Activated naive CD8-positive, alpha-beta T cell treated with anti-CD3 and anti-CD28 coated beads for 36 hours (primary cell): ENCODE data around the gene AURKAIP1. TPM values are rescaled to one million over a fixed set of nuclear protein-coding genes. Genes with fewer than 3 reads are reported as not detected.

ENCODE experiments used
- DNase-seq: peaks from one replicate; pipeline ENCODE4 v3.0.0; 2021
- H3K27ac Mint-ChIP-seq: one replicate; pipeline ENCODE4 v1.8.0; 2022; ENCODE audit warnings: mild to moderate bottlenecking, moderate library complexity, mixed read lengths
- H3K27me3 Mint-ChIP-seq: one replicate; pipeline ENCODE4 v1.8.0; 2022; ENCODE audit warnings: mild to moderate bottlenecking, mixed read lengths
- H3K36me3 Mint-ChIP-seq: one replicate; pipeline ENCODE4 v1.8.0; 2021; ENCODE audit warnings: mild to moderate bottlenecking, mixed read lengths
- H3K4me1 Mint-ChIP-seq: one replicate; pipeline ENCODE4 v1.8.0; 2021; ENCODE audit warnings: mixed read lengths
- H3K4me3 Mint-ChIP-seq: one replicate; pipeline ENCODE4 v1.8.0; 2022; ENCODE audit warnings: mild to moderate bottlenecking, moderate library complexity, mixed read lengths
- H3K9me3 Mint-ChIP-seq: one replicate; pipeline ENCODE4 v1.8.0; 2022; ENCODE audit warnings: mixed read lengths
- total RNA-seq, 2 experiments: library from RNA; stranded (reverse); gene quantifications; one replicate each; pipeline ENCODE4 v1.2.3, GENCODE V29; 2021

The AURKAIP1 gene
- total RNA-seq, 2 experiments from 2014 or later, result 143 to 144 TPM

GRCh38 chr1:1352786-1353388, 22.1 kb downstream of the AURKAIP1 start:
- Mint-ChIP-seq H3K36me3 (no peaks in the 10 kb centered on the region), H3K4me3 (no peak overlapping the region), H3K27me3 (peaks cover 19% of the 10 kb centered on the region)

GRCh38 chr1:1351511-1352427, 23.2 kb downstream of the AURKAIP1 start:
- H3K27me3 Mint-ChIP-seq, result peaks cover 19% of the 10 kb centered on the region
- no peak for DNase-seq
- H3K27ac Mint-ChIP-seq, result no peak overlapping the region
- H3K36me3 Mint-ChIP-seq, result no peaks in the 10 kb centered on the region
- peak overlapping the region; percentile 52 for H3K4me3 Mint-ChIP-seq
- H3K4me1 Mint-ChIP-seq, result peaks cover 5% of the 10 kb centered on the region
- H3K9me3 Mint-ChIP-seq, result no peaks in the 10 kb centered on the region

More at GRCh38 chr1:1352786-1353388, 22.1 kb downstream of the AURKAIP1 start:
- H3K27ac Mint-ChIP-seq, result no peak overlapping the region
- H3K9me3 Mint-ChIP-seq, result no peaks in the 10 kb centered on the region
- peaks cover 2% of the 10 kb centered on the region for H3K4me1 Mint-ChIP-seq
- DNase-seq, result no peak

GRCh38 chr1:1349256-1350012, 25.6 kb downstream of the AURKAIP1 start, which contains the start of gene DVL1:
DVL1 (minus strand) TSS chr1:1349418; CDS start chr1:1349065, 353 bp downstream.
- Mint-ChIP-seq H3K4me3 (peak within 1 kb of the TSS; percentile 80), H3K36me3 (no peaks in the 10 kb centered on the region), H3K9me3 (no peaks in the 10 kb centered on the region), H3K27me3 (peaks cover 19% of the 10 kb centered on the region), H3K4me1 (peaks cover 5% of the 10 kb centered on the region), H3K27ac (no peak within 1 kb of the TSS)
- DNase-seq, result peak; percentile 78

GRCh38 chr1:1348420-1349255, 26.4 kb downstream of the AURKAIP1 start:
- peak overlapping the region; percentile 80 for H3K4me3 Mint-ChIP-seq
- no peaks in the 10 kb centered on the region for H3K9me3 Mint-ChIP-seq
- no peaks in the 10 kb centered on the region for H3K36me3 Mint-ChIP-seq
- H3K27ac Mint-ChIP-seq, result no peak overlapping the region
- no peak for DNase-seq
- H3K4me1 Mint-ChIP-seq, result peaks cover 5% of the 10 kb centered on the region
- H3K27me3 Mint-ChIP-seq, result peaks cover 13% of the 10 kb centered on the region

- DNase-seq, result no peak
- peaks cover 5% of the 10 kb centered on the region for H3K4me1 Mint-ChIP-seq
- H3K27ac Mint-ChIP-seq, result no peak overlapping the region
- H3K27me3 Mint-ChIP-seq, result peaks cover 5% of the 10 kb centered on the region
- no peaks in the 10 kb centered on the region for H3K36me3 Mint-ChIP-seq
- H3K9me3 Mint-ChIP-seq, result no peaks in the 10 kb centered on the region
- H3K4me3 Mint-ChIP-seq, result peak overlapping the region; percentile 80
These were observed 27.2 kb downstream of the AURKAIP1 start for GRCh38 chr1:1347663-1348419.

GRCh38 chr1:1347026-1347595, 27.9 kb downstream of the AURKAIP1 start:
- Mint-ChIP-seq H3K27me3 (no peaks in the 10 kb centered on the region), H3K4me1 (peaks cover 5% of the 10 kb centered on the region), H3K9me3 (no peaks in the 10 kb centered on the region), H3K4me3 (peak overlapping the region; percentile 43), H3K36me3 (no peaks in the 10 kb centered on the region), H3K27ac (no peak overlapping the region)
- no peak for DNase-seq

GRCh38 chr1:1346501-1346890, 28.5 kb downstream of the AURKAIP1 start:
- DNase-seq, result no peak
- Mint-ChIP-seq H3K4me1 (peaks cover 5% of the 10 kb centered on the region), H3K36me3 (no peaks in the 10 kb centered on the region), H3K9me3 (no peaks in the 10 kb centered on the region), H3K27me3 (no peaks in the 10 kb centered on the region), H3K27ac (no peak overlapping the region), H3K4me3 (no peak overlapping the region)

GRCh38 chr1:1345860-1346500, 29.0 kb downstream of the AURKAIP1 start:
- no peak for DNase-seq
- Mint-ChIP-seq H3K36me3 (peaks cover 4% of the 10 kb centered on the region), H3K4me1 (peaks cover 5% of the 10 kb centered on the region), H3K27ac (no peak overlapping the region), H3K9me3 (peaks cover 1% of the 10 kb centered on the region), H3K27me3 (no peaks in the 10 kb centered on the region), H3K4me3 (no peak overlapping the region)

- no peaks in the 10 kb centered on the region for H3K27me3 Mint-ChIP-seq
- H3K27ac Mint-ChIP-seq, result no peak overlapping the region
- H3K36me3 Mint-ChIP-seq, result peaks cover 10% of the 10 kb centered on the region
- peaks cover 1% of the 10 kb centered on the region for H3K9me3 Mint-ChIP-seq
- peaks cover 5% of the 10 kb centered on the region for H3K4me1 Mint-ChIP-seq
- no peak for DNase-seq
- H3K4me3 Mint-ChIP-seq, result no peak overlapping the region
These were observed 29.6 kb downstream of the AURKAIP1 start for GRCh38 chr1:1345384-1345783.

GRCh38 chr1:1344655-1345361, 30.2 kb downstream of the AURKAIP1 start:
- Mint-ChIP-seq H3K9me3 (peaks cover 1% of the 10 kb centered on the region), H3K27ac (no peak overlapping the region), H3K36me3 (peaks cover 11% of the 10 kb centered on the region), H3K4me3 (no peak overlapping the region), H3K27me3 (no peaks in the 10 kb centered on the region), H3K4me1 (peaks cover 5% of the 10 kb centered on the region)
- peak; percentile 55 for DNase-seq

- no peaks in the 10 kb centered on the region for H3K27me3 Mint-ChIP-seq
- H3K9me3 Mint-ChIP-seq, result peaks cover 1% of the 10 kb centered on the region
- H3K4me1 Mint-ChIP-seq, result peaks cover 5% of the 10 kb centered on the region
- H3K27ac Mint-ChIP-seq, result no peak overlapping the region
- DNase-seq, result no peak
- H3K4me3 Mint-ChIP-seq, result no peak overlapping the region
- H3K36me3 Mint-ChIP-seq, result peaks cover 11% of the 10 kb centered on the region
These were observed 31.1 kb downstream of the AURKAIP1 start for GRCh38 chr1:1343811-1344421.

GRCh38 chr1:1342584-1343115, 32.4 kb downstream of the AURKAIP1 start:
- H3K27ac Mint-ChIP-seq, result no peak overlapping the region

More at GRCh38 chr1:1342584-1343115, 32.4 kb downstream of the AURKAIP1 start:
- no peak overlapping the region for H3K4me3 Mint-ChIP-seq
- H3K27me3 Mint-ChIP-seq, result no peaks in the 10 kb centered on the region
- peaks cover 5% of the 10 kb centered on the region for H3K4me1 Mint-ChIP-seq
- DNase-seq, result no peak
- H3K36me3 Mint-ChIP-seq, result peaks cover 11% of the 10 kb centered on the region
- H3K9me3 Mint-ChIP-seq, result peaks cover 1% of the 10 kb centered on the region
